ENCODE results near the gene TRERF1.
"Not testable (repeated sequence)": the region's sequence is repeated elsewhere in the genome, so short reads cannot be mapped to it uniquely, and the experiment has no call there.

The TRERF1 gene

DNA sequence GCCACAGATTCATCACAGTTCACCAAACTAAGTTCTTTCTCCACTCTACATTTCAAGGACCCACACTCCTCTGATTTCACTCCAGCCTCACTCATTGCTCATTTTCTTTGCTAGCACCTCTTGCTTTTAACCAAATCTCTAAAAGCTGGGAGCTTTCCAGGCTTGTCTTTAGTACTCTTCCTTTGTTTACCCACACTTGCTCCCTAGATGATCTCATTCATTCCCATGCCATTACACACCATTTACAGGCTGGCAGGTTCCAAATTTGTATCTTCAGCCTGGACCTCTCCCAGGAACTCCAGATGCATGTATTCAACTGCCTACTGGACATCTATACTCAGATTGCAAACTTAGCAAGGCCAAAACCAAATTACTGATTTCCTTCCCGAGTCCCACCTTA, 251.7 kb downstream of the TRERF1 start:
- in situ Hi-C loops (cut with MboI; ENCODE audit: low sequenced_read_pairs), result no loop called here

DNA sequence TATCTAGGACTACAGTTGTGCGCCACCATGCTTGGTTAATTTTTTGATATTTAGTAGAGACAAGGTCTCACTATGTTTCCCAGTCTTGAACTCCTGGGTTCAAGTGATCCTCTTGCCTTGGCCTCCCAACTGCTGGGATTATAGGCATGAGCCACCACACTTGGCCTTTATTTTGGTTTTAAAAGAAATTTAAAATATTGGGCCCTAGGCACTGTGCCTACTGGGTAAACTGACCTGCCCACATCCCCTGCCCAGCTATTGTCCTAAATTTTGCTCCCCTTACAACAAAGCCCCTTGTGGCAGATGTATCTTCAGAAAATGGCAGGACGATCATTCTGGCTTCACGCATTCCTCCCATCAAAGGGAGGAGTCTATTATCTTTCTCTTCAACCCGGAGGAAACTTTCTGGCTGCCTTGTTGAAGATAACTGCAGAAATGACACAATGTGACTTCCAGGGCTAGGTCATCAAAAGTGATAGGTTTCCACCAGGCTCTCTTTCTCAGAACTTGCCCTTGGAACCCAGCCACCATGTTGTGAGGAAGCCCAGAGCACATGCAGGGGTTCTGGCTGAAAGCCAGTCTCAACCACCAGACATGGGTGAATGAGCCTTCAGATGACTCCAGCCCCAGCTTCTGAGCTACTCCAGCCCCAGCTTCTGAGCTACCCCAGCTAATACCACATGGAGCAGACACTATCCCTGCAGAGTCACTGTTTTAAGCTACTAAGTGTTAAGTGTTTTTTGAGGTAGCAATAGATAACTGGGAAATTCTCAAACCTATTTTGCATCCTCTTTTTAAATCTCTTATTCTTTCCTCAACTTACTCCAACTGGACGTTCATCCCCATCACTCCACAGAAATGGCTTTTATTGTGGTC, 252.4 kb downstream of the TRERF1 start:
- in situ Hi-C loops (cut with MboI; ENCODE audit: low sequenced_read_pairs), result no loop called here

DNA sequence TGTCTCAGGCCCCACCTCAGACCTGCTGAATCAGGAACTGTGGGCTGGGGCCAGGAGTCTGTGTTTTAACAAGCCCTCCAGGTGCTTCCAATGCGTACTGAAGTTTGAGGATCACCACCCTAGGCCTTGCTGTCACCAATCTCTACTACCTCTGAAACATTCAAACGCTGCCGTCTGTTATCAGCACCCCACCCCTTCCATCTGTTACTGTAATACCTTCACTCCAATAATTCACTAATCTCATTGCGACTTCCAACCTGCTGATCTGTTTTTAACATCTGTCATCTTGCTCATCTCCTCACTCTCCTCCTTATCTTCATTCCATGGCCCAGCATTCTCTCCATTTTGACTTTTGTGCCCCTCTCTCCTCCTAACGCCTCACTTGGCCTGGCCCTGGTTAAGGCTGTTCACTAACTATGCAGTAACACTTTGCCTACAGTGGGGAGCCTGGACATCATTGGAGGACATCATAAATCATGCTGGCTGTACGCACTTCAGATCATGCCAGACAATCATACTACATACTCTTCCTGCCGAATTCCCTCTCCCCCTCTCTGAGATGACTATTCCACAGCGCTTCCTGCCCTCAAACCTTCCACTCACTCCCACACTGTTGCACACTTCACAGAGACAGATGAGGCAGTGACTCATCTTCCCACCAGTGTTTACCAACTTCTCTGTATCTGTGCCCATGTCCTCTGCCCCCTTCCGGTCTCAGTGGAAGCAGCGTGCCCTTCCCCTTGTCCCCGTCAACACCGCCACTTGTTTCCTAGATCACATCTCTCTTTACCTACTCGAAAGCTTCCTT, 254.0 kb downstream of the TRERF1 start:
- in situ Hi-C loops (cut with MboI; ENCODE audit: low sequenced_read_pairs), result no loop called here

DNA sequence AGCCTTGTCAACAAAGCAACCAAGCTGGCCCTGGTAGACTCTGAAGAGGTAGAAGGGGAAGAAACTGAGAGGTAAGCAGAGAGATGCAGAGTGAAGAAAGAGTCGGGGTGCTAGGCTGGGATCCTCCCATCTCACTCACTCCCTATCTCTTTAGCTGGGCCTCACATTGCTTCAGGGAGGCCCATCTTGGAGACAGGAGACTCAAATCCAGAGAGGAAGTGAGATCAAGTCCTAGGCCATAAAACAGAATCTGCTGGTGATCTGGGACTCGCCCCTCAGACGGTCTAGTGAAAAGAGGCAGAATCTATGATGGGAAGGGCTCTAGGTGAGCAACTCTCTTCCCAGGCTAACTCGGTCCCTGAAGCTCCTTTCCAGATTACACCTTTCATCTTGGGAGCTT, 256.3 kb downstream of the TRERF1 start:
- in situ Hi-C loops (cut with MboI; ENCODE audit: low sequenced_read_pairs), result no loop called here

DNA sequence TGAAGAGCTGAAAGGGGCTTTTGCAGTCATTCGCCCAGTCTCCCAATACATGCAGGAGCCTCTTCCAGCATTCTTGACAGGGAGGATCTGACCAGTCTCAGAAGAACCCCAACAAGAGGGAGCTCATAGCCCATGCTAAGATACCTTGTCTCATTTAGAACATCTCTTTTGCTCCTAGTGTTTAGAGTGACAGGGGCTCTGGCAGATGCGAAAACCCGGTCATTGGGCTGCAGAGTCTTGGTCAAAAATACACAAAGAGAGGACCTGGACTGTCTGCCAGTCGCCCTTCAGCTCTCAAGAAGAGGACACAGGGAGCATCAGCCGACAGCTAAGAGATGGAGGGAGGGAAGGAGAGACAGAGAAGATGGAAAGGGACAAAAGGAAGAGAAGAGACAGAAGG, 257.7 kb downstream of the TRERF1 start:
- in situ Hi-C loops (cut with MboI; ENCODE audit: low sequenced_read_pairs), result no loop called here

DNA sequence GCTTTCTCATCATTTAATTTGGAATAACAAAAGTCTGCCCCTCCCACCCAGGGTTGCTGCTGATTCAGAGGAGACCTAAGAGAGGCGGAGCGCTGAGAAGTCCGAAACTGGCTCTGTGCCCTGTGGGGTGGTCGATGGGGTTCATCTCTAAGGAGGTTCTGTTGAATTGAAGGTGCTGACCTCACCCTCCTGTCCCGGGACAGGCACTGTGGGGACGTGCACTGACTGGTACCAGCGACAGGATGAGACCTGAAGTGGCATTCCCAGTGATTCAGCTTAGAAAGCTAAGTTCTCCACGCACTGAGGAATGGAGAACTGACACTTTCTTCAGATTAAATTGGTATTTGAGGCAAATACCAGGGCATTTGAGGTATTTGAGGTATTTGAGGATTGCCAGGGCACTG, 258.2 kb downstream of the TRERF1 start:
- in situ Hi-C loops (cut with MboI; ENCODE audit: low sequenced_read_pairs), result no loop called here

DNA sequence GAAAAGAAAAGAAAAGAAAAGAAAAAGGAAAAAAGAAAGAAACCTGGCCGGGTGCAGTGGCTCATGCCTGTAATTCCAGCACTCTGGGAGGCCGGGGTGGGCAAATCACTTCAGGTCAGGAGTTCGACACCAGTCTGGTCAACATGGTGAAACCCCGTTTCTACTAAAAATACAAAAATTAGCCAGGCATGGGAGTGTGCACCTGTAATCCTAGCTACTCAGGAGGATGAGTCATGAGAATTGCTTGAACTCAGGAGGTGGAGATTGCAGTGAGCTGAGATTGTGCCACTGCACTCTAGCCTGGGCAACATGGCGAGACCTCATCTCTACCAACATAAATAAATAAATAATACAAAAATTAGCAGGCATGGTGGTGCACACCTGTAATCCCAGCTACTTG, 259.3 kb downstream of the TRERF1 start:
- in situ Hi-C loops (cut with MboI; ENCODE audit: low sequenced_read_pairs), result not testable (repeated sequence)

DNA sequence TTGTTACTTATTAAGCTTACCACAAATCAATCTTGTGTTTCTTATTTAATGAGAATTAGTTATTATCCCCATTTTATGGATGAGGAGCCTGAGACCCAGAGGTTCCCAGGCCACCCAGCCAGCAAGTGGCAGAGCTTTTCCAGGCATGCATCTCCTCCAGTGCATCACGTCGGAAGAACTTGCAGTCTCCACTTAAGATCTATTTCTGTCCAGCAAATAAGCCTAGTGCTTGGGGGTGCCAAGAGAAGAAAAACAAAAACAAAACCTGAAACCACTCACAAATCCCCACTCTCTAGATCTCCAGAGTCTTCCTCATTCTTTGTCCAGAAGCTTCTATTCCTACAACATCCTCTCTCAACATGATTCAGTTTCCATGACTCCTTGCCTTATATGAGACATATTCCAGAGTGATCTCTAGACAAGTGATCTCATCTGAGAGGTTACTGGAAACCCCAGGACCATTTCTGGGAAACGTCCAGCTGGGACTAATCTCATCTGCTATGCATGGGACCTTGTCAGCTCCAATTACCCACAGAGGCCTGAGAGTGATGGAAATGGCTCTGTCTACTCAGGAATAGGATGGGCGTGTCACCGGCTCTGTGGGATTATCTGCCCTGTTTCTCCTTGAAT, 261.1 kb downstream of the TRERF1 start:
- in situ Hi-C loops (cut with MboI; ENCODE audit: low sequenced_read_pairs), result no loop called here

DNA sequence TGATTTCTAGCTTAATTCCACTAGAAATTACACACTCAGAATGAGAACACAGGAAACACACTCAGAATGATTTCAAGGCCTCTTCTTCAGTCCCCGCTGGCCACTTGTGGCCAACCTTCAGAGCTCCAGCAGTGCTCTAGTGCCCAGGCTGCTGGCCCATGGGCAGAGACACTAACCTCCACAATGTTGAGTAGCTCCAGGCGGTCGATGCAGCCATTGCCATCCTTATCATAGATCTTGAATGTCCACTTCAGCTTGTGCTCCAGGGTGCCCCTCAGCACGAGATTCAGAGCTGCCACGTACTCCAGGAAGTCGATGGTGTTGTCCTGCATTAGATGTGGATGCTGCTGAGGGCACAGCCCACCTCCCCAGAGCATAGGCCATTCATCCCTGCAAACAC, 263.3 kb downstream of the TRERF1 start:
- in situ Hi-C loops (cut with MboI; ENCODE audit: low sequenced_read_pairs), result no loop called here

DNA sequence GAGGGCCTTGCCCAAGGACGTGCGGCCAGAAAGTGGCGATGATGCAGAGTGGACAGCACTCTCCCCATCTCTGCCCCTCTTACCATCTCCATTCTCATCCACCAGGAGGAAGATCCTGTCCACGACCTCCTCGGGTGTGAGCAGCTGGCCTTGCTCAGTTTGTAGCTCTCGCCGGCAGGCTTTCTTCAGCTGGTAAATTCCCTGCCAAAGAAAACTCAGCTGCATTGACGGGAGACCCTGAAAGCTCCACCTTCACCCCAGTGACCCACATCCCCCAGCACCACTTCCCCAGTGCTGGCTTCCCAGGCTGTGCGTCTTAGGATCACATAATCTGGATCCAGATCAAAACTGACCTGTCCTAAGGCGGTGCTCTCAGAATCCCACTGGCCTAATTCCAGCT, 266.1 kb downstream of the TRERF1 start:
- in situ Hi-C loops (cut with MboI; ENCODE audit: low sequenced_read_pairs), result no loop called here

DNA sequence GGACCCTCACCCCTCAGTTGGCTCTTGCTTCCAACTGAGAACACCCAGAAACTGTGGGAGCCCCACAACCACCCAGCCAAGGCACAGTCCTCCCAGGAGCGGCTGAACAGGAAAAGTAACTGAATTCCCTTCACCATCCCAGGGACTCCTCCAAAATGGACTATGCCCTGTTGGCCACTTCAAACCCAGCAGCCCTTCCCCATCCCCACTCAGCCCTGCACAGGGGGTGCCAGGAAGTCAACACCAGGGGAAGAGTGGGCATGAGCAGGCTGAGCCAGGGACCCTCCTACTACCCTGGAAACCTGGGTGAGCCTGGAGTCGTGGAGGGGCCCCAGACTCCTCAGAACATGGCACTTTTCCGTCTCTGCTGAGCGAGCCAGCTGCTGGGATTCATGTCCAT, 267.3 kb downstream of the TRERF1 start:
- in situ Hi-C loops (cut with MboI; ENCODE audit: low sequenced_read_pairs), result no loop called here

DNA sequence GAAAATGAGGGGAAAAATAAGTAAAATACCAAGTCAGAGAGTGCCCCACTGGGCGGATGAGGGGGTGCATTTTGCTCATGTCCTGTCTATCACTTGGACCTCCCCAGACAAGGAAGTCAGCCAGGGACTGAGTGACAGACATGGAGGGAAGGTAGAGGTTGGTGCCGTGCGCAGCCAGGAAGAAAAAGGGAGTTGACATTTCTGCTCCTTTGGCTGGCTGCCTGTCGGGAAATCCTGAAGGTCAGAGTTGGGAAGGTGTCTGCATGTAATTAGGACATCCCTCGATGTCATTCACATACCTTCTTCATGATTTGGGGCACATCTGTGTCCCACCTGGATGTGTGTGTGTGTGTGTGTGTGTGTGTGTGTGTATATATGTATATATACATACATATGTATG, 269.6 kb downstream of the TRERF1 start:
- in situ Hi-C loops (cut with MboI; ENCODE audit: low sequenced_read_pairs), result no loop called here

DNA sequence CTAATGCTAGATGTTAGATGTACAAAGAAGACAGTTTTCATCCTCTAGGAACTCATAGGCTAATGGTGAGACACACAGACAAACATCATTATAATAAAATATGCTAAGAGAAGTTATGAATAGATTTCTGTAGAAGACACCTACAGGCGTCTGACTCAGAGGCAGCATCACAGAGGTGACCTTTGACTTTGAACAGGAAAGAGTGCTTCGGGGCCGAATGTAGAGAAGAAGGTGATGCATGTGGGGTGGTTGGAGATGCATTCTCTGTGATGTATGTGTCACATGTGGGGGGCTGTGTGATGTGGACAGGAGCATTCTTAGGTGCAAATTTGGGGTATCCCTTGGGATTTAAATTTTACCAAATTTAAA, 271.8 kb downstream of the TRERF1 start:
- in situ Hi-C loops (cut with MboI; ENCODE audit: low sequenced_read_pairs), result no loop called here

DNA sequence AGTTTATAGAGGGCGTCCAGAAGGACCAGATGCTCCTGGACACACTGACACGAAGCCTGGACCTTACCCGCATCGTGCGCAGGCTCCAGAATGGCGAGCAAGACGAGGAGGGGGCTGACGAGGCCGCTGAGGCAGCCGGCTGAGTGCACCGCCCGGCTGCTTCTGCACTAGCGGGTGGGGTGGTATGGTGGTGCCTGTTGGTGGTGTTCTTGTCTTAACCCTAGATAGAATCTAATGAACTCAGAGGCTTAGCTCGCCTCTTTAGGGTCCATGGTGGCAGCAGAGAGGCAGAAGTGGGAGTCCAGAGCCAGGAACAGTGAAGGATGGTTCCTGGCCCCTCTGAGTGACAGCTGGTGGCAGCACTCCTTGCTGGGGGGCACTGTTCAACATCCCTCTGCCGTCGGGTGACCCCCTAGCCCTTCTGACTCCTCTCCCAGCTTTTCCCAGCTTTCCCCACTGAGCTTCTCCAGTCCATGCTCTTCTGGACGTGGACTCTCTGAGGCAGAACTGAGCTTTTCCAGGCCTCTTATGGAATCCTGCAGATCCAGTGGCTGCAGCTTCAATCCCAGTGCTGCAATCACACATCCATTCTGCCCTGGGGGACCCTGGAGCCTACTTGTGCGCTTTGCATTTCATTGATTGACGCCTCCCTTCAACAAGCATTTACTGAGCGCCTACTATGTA, 272.3 kb downstream of the TRERF1 start:
- in situ Hi-C loops (cut with MboI; ENCODE audit: low sequenced_read_pairs), result no loop called here

DNA sequence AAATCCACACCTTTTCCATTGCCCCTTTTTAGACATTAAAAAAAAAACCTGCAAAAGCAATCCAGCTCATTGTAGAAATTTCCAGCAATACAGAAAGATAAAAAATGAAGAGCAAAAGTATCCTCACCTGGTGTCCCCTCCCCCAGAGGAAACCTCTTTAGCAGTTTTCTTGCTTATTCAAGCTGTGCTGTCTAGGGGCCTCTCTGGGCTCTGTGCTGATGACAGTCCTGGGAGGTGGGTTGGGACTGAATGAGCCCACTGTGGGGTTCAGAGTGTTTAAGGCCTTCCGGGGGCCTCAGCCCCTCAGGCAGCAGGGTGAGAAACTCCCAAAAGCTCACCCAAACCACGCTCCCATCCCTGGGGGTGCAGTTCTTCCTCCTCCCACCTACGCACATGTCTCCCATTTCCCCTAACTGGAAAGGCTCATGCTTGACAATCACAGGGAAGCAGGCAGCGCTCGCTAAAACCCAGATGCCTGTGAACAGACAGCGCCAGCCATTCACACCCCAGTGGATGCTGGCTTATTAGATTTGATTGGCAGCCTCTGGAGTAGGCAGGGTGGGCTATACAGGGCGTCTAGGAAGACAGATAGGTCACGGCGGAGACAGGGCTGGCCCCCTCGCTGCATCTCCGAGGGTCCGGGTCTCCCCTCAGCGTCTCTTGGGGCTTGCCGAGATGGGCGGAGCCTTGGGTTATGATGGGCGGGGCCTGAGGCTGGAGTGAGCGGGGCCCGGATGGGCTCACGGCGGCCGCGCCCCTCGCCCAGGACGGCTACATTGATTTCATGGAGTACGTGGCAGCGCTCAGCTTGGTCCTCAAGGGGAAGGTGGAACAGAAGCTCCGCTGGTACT, 274.0 kb downstream of the TRERF1 start:
- in situ Hi-C loops (cut with MboI; ENCODE audit: low sequenced_read_pairs), result no loop called here

DNA sequence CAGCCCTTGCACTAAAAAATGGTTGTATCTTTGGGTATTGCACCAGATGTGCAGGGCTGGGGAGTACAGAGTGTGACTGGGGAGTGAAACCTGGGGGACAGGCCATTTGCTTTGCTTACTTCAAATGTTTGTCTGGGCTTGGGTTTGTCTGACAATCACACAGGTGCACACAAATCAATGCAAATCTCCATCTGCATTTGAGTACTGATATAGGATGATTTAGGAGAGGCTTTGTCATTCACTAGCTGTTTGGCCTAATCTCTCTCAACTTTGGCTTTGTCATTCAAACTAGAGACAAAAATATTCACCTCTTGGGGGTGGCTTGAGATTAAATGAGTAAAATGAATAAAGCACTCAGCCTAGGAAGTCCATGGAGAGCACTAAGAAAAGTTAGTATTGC, 274.7 kb downstream of the TRERF1 start:
- in situ Hi-C loops (cut with MboI; ENCODE audit: low sequenced_read_pairs), result no loop called here

DNA sequence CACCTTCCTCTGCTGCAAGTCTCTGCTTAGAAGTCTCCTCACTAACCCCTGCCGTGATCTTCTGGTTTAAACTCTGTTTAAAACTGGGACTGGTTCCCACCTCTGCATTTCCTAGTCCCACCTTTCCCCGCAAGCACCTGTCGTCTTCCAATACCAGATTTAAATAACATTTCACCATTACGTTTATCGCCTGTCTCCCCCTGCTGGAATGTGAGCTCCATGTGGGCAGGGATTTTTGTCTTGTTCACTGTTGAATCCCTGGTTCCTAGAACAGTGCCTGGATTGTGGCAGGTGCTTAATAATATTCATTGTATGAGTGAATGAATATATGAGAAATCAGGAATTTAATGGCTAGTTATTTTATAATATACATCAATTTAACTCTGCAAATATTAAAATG, 275.9 kb downstream of the TRERF1 start:
- in situ Hi-C loops (cut with MboI; ENCODE audit: low sequenced_read_pairs), result no loop called here

Data from HL-60/S4 (cell line).